SU-DHL-6 (cell line): ENCODE data around the gene PTPN21.

ENCODE experiments used
- H2AFZ ChIP-seq: fragments of 200-600 bp; sonication (generic); 2 replicates; pipeline ENCODE4 v1.6.1; 2014; ENCODE audit warnings: low read depth, mild to moderate bottlenecking, moderate library complexity, mixed read lengths, antibody characterized with exemption, low read length; ENCODE audit not compliant: severe bottlenecking
- H3F3A ChIP-seq: fragments of 200-600 bp; shearing (Covaris generic); 2 replicates; pipeline ENCODE4 v1.6.0; 2016; ENCODE audit warnings: antibody characterized with exemption, mild to moderate bottlenecking; ENCODE audit not compliant: insufficient read depth
- H3K27ac ChIP-seq: fragments of 200-600 bp; sonication (generic); 2 replicates; pipeline ENCODE4 v1.5.1; 2016; ENCODE audit warnings: low read depth, mild to moderate bottlenecking, low read length, moderate library complexity, mixed read lengths
- H3K27me3 ChIP-seq: fragments of 200-600 bp; sonication (generic), shearing (Covaris generic); 2 replicates; pipeline ENCODE4 v1.6.0; 2014; ENCODE audit warnings: mild to moderate bottlenecking, low read length
- H3K36me3 ChIP-seq: fragments of 200-600 bp; sonication (generic); 2 replicates; pipeline ENCODE4 v1.6.1; 2014; ENCODE audit warnings: mild to moderate bottlenecking, low read length, mixed read lengths
- H3K4me2 ChIP-seq: fragments of 300-600, 200-600 bp; shearing (Covaris generic), sonication (generic); 2 replicates; pipeline ENCODE4 v1.6.0; 2014; ENCODE audit warnings: low read length, low read depth, mild to moderate bottlenecking; ENCODE audit not compliant: poor library complexity, severe bottlenecking
- H3K4me3 ChIP-seq: fragments of 200-600 bp; sonication (generic); 2 replicates; pipeline ENCODE4 v1.5.1; 2014; ENCODE audit warnings: antibody characterized with exemption, low read length, mild to moderate bottlenecking, mixed read lengths; ENCODE audit not compliant: insufficient read depth, poor library complexity, severe bottlenecking
- H3K79me2 ChIP-seq: fragments of 200-600 bp; sonication (generic); 2 replicates; pipeline ENCODE4 v1.6.1; 2014; ENCODE audit warnings: mild to moderate bottlenecking, low read length, moderate library complexity; ENCODE audit not compliant: insufficient read depth
- H3K9ac ChIP-seq: fragments of 200-600 bp; sonication (generic); 2 replicates; pipeline ENCODE4 v1.7.0; 2014; ENCODE audit warnings: mild to moderate bottlenecking, low read length
- H3K9me2 ChIP-seq: fragments of 200-600 bp; sonication (generic); replicated peaks from 2 replicates; pipeline ENCODE4 v1.6.1; 2014; ENCODE audit warnings: low read length; ENCODE audit not compliant: insufficient read depth
- H3K9me3 ChIP-seq: fragments of 200-600 bp; sonication (generic); 2 replicates; pipeline ENCODE4 v1.6.1; 2014; ENCODE audit warnings: low read length, mixed read lengths; ENCODE audit not compliant: insufficient read depth
- H4K20me1 ChIP-seq: fragments of 200-600 bp; sonication (generic); 2 replicates; pipeline ENCODE4 v1.6.1; 2014; ENCODE audit warnings: low read depth, mild to moderate bottlenecking, antibody characterized with exemption, low read length, moderate library complexity, mixed read lengths
- EZH2phosphoT487 ChIP-seq: fragments of 200-600 bp; sonication (generic), shearing (Covaris generic); conservative IDR thresholded peaks from 2 replicates; pipeline ENCODE4 v1.6.1; 2018; ENCODE audit warnings: mild to moderate bottlenecking, antibody characterized with exemption, low read length, moderate library complexity, mixed read lengths
- TF ChIP-seq, protein P1 (sequence below): fragments of 200-600 bp; sonication (generic); IDR thresholded peaks from one replicate; pipeline ENCODE4 v1.5.1; 2017; ENCODE audit warnings: antibody characterized with exemption, mild to moderate bottlenecking, low read length, moderate library complexity; ENCODE audit not compliant: insufficient read depth, poor library complexity, severe bottlenecking

The PTPN21 gene

DNA sequence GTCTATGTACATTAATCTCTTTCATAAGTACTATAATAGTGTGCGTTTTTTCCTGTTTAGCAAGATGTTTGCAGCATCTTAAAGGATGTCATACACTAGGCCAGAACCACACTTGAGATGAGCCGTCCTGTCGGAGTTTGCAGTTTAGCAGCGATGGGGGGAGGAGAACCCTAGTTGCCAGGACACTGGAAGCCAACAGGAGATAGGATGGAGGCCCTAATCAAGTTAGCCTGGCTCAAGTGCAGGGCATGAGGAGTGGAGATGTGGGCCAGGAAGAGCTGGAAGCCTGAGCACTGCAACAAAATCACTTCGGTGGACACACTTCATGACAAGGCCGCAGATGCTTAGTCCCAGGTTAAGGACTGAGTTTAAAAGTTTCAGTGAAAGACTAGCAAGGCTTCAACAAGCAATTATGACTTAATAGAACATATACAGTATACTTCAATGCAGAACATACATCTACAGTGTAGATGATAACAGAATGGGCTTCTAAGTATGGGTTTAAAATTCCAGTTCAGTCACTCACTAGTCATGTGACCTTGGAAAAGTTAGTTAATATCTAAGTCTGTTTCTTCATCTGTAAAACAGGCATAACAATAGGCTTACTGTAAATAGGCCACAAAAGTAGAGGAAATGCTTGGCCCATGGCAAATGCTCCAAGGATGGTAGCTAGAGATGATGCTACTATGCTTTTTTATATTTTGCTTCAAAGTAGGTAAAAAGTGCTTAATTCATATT, 77.1 kb downstream of the PTPN21 start:
- Histone ChIP-seq H3K79me2 (no peaks in the 10 kb centered on the region), H3K27ac (no peak overlapping the region), H3K27me3 (no peaks in the 10 kb centered on the region)

DNA sequence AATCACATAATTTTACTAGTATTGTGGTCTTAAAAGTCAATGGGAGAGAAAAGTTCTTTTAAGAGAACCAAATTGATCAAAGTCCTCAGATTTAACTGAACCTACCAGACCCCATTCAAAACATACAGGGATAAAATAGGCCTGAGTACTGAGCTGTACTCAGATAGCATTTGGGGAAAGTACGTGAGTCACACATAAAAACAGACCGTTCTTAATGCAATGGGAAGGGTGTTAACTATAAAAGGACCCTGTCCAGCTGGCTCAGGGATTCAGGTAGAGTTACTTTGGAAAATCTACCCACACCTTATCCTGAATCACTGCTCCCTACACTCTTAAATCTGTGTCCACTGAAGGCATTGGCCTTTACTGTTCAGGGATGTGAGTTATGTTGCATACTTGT, 78.0 kb downstream of the PTPN21 start:
- no peak for TF ChIP-seq EZH2phosphoT487
- TF ChIP-seq, protein P1, sequence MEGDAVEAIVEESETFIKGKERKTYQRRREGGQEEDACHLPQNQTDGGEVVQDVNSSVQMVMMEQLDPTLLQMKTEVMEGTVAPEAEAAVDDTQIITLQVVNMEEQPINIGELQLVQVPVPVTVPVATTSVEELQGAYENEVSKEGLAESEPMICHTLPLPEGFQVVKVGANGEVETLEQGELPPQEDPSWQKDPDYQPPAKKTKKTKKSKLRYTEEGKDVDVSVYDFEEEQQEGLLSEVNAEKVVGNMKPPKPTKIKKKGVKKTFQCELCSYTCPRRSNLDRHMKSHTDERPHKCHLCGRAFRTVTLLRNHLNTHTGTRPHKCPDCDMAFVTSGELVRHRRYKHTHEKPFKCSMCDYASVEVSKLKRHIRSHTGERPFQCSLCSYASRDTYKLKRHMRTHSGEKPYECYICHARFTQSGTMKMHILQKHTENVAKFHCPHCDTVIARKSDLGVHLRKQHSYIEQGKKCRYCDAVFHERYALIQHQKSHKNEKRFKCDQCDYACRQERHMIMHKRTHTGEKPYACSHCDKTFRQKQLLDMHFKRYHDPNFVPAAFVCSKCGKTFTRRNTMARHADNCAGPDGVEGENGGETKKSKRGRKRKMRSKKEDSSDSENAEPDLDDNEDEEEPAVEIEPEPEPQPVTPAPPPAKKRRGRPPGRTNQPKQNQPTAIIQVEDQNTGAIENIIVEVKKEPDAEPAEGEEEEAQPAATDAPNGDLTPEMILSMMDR, result no peak
- Histone ChIP-seq H3K27me3 (no peaks in the 10 kb centered on the region), H3K36me3 (no peaks in the 10 kb centered on the region), H3K9ac (no peak overlapping the region), H3K9me3 (no peaks in the 10 kb centered on the region), H3K4me3 (no peak overlapping the region), H3K79me2 (no peaks in the 10 kb centered on the region), H3K4me2 (no peak overlapping the region), H3K27ac (no peak overlapping the region), H3F3A (no peaks in the 10 kb centered on the region), H4K20me1 (no peaks in the 10 kb centered on the region), H2AFZ (no peak overlapping the region), H3K9me2 (no peaks in the 10 kb centered on the region)

More for the DNA sequence above, 77.1 kb downstream of the PTPN21 start:
- H3K9me2 ChIP-seq, result no peaks in the 10 kb centered on the region
- H3K4me2 ChIP-seq, result no peak overlapping the region
- no peaks in the 10 kb centered on the region for H3K9me3 ChIP-seq
- H3F3A ChIP-seq, result no peaks in the 10 kb centered on the region
- H3K9ac ChIP-seq, result no peak overlapping the region
- no peak overlapping the region for H3K4me3 ChIP-seq
- H4K20me1 ChIP-seq, result no peaks in the 10 kb centered on the region
- no peaks in the 10 kb centered on the region for H3K36me3 ChIP-seq
- no peak overlapping the region for H2AFZ ChIP-seq
- TF ChIP-seq, protein P1, result no peak
- no peak for TF ChIP-seq EZH2phosphoT487

DNA sequence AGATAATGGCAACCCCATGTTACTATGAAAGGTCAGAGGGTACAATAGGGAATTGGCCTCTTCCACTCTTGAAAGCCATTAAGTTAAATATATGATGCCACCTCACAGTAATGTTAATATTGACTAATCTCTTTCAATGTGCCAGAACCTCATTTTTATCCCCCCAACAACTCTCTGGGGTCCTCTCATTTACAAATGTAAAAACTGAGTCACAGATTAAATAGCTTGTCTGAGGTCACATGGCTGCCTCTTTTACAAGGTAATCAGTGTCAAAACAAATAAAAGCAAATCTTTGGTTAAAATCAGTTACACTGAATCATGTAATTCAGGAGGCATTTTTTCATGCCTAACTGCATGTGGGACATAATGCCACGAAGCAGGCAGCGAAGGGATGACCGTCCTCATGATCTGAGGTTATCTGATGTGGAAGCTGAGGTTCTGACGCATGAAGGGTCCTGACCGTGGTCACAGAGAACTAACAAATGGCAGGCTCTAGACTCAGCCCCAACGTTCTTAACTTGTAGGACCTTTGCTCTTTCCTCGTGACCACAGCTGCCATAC, 78.5 kb downstream of the PTPN21 start:
- no peaks in the 10 kb centered on the region for H3K9me3 ChIP-seq
- no peak overlapping the region for H2AFZ ChIP-seq
- TF ChIP-seq EZH2phosphoT487, result no peak
- TF ChIP-seq, protein P1, result no peak
- H3K9me2 ChIP-seq, result no peaks in the 10 kb centered on the region
- H4K20me1 ChIP-seq, result no peaks in the 10 kb centered on the region
- no peak overlapping the region for H3K27ac ChIP-seq
- H3K27me3 ChIP-seq, result no peaks in the 10 kb centered on the region
- no peaks in the 10 kb centered on the region for H3K79me2 ChIP-seq
- H3K4me3 ChIP-seq, result no peak overlapping the region
- H3K9ac ChIP-seq, result no peak overlapping the region
- no peaks in the 10 kb centered on the region for H3F3A ChIP-seq
- H3K4me2 ChIP-seq, result no peak overlapping the region
- no peaks in the 10 kb centered on the region for H3K36me3 ChIP-seq
